Measurements from ENCODE around the gene AP2M1. TPM values are rescaled to one million over a fixed set of nuclear protein-coding genes. Genes with fewer than 3 reads are reported as not detected.

The AP2M1 gene
- polyA plus RNA-seq, 1 donor from 2014 or later: 551 TPM

- no peak overlapping the region for H2AFZ ChIP-seq (ENCODE audit: low read depth, low read length)
- H3K9me2 ChIP-seq (ENCODE audit: insufficient read depth, low read length): no peaks in the 10 kb centered on the region
- H3K4me2 ChIP-seq (ENCODE audit: low read length): no peak overlapping the region
- no peaks in the 10 kb centered on the region for H3F3A ChIP-seq (ENCODE audit: insufficient read depth, low read length, poor library complexity, severe bottlenecking)
- no peak overlapping the region for H3K4me3 ChIP-seq (ENCODE audit: low read length)
- H4K20me1 ChIP-seq (ENCODE audit: insufficient read depth): no peaks in the 10 kb centered on the region
- no peak overlapping the region for H3K9ac ChIP-seq (ENCODE audit: low read length)
- peaks cover 11% of the 10 kb centered on the region for H3K36me3 ChIP-seq (ENCODE audit: insufficient read depth, low read length)
- peaks cover 8% of the 10 kb centered on the region for H3K79me2 ChIP-seq (replicated peaks; ENCODE audit: insufficient read depth, low read length)
- no peaks in the 10 kb centered on the region for H3K27me3 ChIP-seq (ENCODE audit: insufficient read depth, low read depth, low read length)
- TF ChIP-seq TAF1 (IDR thresholded peaks at IDR 0.05; ENCODE audit: low read depth): no peak
- no peak for TF ChIP-seq EZH2 (IDR thresholded peaks at IDR 0.05; ENCODE audit: borderline replicate concordance, insufficient read depth, low read length, poor library complexity, severe bottlenecking)
- TF ChIP-seq POLR2AphosphoS5 (IDR thresholded peaks at IDR 0.05): no peak
- TF ChIP-seq, protein P1, sequence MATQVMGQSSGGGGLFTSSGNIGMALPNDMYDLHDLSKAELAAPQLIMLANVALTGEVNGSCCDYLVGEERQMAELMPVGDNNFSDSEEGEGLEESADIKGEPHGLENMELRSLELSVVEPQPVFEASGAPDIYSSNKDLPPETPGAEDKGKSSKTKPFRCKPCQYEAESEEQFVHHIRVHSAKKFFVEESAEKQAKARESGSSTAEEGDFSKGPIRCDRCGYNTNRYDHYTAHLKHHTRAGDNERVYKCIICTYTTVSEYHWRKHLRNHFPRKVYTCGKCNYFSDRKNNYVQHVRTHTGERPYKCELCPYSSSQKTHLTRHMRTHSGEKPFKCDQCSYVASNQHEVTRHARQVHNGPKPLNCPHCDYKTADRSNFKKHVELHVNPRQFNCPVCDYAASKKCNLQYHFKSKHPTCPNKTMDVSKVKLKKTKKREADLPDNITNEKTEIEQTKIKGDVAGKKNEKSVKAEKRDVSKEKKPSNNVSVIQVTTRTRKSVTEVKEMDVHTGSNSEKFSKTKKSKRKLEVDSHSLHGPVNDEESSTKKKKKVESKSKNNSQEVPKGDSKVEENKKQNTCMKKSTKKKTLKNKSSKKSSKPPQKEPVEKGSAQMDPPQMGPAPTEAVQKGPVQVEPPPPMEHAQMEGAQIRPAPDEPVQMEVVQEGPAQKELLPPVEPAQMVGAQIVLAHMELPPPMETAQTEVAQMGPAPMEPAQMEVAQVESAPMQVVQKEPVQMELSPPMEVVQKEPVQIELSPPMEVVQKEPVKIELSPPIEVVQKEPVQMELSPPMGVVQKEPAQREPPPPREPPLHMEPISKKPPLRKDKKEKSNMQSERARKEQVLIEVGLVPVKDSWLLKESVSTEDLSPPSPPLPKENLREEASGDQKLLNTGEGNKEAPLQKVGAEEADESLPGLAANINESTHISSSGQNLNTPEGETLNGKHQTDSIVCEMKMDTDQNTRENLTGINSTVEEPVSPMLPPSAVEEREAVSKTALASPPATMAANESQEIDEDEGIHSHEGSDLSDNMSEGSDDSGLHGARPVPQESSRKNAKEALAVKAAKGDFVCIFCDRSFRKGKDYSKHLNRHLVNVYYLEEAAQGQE (IDR thresholded peaks at IDR 0.05; ENCODE audit: borderline replicate concordance): no peak
- TF ChIP-seq RAD21 (conservative IDR thresholded peaks at IDR 0.05): no peak
- no peak for TF ChIP-seq SMC3 (conservative IDR thresholded peaks at IDR 0.05; ENCODE audit: poor library complexity)
- TF ChIP-seq, protein P2, sequence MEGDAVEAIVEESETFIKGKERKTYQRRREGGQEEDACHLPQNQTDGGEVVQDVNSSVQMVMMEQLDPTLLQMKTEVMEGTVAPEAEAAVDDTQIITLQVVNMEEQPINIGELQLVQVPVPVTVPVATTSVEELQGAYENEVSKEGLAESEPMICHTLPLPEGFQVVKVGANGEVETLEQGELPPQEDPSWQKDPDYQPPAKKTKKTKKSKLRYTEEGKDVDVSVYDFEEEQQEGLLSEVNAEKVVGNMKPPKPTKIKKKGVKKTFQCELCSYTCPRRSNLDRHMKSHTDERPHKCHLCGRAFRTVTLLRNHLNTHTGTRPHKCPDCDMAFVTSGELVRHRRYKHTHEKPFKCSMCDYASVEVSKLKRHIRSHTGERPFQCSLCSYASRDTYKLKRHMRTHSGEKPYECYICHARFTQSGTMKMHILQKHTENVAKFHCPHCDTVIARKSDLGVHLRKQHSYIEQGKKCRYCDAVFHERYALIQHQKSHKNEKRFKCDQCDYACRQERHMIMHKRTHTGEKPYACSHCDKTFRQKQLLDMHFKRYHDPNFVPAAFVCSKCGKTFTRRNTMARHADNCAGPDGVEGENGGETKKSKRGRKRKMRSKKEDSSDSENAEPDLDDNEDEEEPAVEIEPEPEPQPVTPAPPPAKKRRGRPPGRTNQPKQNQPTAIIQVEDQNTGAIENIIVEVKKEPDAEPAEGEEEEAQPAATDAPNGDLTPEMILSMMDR (IDR thresholded peaks at IDR 0.05; ENCODE audit: poor library complexity, severe bottlenecking): no peak
- no peak for TF ChIP-seq EP300 (conservative IDR thresholded peaks at IDR 0.05; ENCODE audit: poor library complexity, severe bottlenecking)
- TF ChIP-seq MXI1 (conservative IDR thresholded peaks at IDR 0.05; ENCODE audit: poor library complexity, severe bottlenecking): no peak
- no peaks in the 10 kb centered on the region for H3K9me3 ChIP-seq (ENCODE audit: low read length)
- no peak overlapping the region for H3K27ac ChIP-seq (ENCODE audit: low read length)
Observed at GRCh38 chr3:184166671-184167070, 8.0 kb upstream of the AP2M1 start.

DNA sequence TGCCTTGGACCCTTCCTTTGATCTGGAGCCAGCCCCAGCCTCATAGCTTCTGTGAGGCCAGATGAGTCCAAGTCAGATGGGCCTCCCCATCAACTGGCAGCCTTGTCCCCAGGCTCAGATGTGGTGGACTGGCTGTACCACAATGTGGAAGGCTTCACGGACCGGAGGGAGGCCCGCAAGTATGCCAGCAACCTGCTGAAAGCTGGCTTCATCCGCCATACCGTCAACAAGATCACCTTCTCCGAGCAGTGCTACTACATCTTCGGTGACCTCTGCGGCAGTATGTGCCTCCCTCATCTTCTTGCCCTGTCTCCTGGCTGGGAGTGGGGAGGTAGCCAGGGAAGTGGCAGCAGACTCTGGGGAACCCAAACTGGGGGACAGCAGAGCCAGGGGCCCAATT lies 6.9 kb upstream of the AP2M1 start:
- H2AFZ ChIP-seq (ENCODE audit: low read depth, low read length): no peak overlapping the region
- H3K27me3 ChIP-seq (ENCODE audit: insufficient read depth, low read depth, low read length): no peaks in the 10 kb centered on the region
- peaks cover 11% of the 10 kb centered on the region for H3K36me3 ChIP-seq (ENCODE audit: insufficient read depth, low read length)
- peaks cover 3% of the 10 kb centered on the region for H3K79me2 ChIP-seq (replicated peaks; ENCODE audit: insufficient read depth, low read length)
- no peaks in the 10 kb centered on the region for H4K20me1 ChIP-seq (ENCODE audit: insufficient read depth)
- no peak overlapping the region for H3K4me3 ChIP-seq (ENCODE audit: low read length)
- H3K9ac ChIP-seq (ENCODE audit: low read length): no peak overlapping the region
- H3K27ac ChIP-seq (ENCODE audit: low read length): no peak overlapping the region
- no peaks in the 10 kb centered on the region for H3K9me3 ChIP-seq (ENCODE audit: low read length)
- H3F3A ChIP-seq (ENCODE audit: insufficient read depth, low read length, poor library complexity, severe bottlenecking): no peaks in the 10 kb centered on the region
- TF ChIP-seq SMC3 (conservative IDR thresholded peaks at IDR 0.05; ENCODE audit: poor library complexity) (no peak), EZH2 (IDR thresholded peaks at IDR 0.05; ENCODE audit: borderline replicate concordance, insufficient read depth, low read length, poor library complexity, severe bottlenecking) (no peak), POLR2AphosphoS5 (IDR thresholded peaks at IDR 0.05) (no peak), MXI1 (conservative IDR thresholded peaks at IDR 0.05; ENCODE audit: poor library complexity, severe bottlenecking) (no peak), TAF1 (IDR thresholded peaks at IDR 0.05; ENCODE audit: low read depth) (no peak), EP300 (conservative IDR thresholded peaks at IDR 0.05; ENCODE audit: poor library complexity, severe bottlenecking) (no peak)
- TF ChIP-seq, protein P2 (IDR thresholded peaks at IDR 0.05; ENCODE audit: poor library complexity, severe bottlenecking): no peak
- H3K9me2 ChIP-seq (ENCODE audit: insufficient read depth, low read length): no peaks in the 10 kb centered on the region
- H3K4me2 ChIP-seq (ENCODE audit: low read length): no peak overlapping the region
